Stimulated activated naive CD8-positive, alpha-beta T cell treated with anti-CD3 and anti-CD28 coated beads, Interleukin-15, amount 100 ng/mL, for 72 hours (primary cell): ENCODE results near the gene TNPO3.

Experiments used
- ATAC-seq: fragments of 150-1000 bp; cut with Tn5 transposase; 2 replicates; pipeline ENCODE4 v1.10.0; 2021; ENCODE audit warnings: mild to moderate bottlenecking, moderate library complexity
- DNase-seq, 2 donors: peaks; one replicate each; pipeline ENCODE4 v3.0.0; 2021 to 2022
- H3K27ac Mint-ChIP-seq, 2 donors: one replicate each; pipeline ENCODE4 v1.8.0; 2022; ENCODE audit warnings: mild to moderate bottlenecking in 2 of 2, mixed read lengths in 2 of 2, moderate library complexity in 2 of 2
- H3K27me3 Mint-ChIP-seq: one replicate; pipeline ENCODE4 v1.8.0; 2022; ENCODE audit warnings: mixed read lengths
- H3K4me1 Mint-ChIP-seq: one replicate; pipeline ENCODE4 v1.8.0; 2022; ENCODE audit warnings: mild to moderate bottlenecking, mixed read lengths
- H3K4me3 Mint-ChIP-seq, 2 donors: one replicate each; pipeline ENCODE4 v1.8.0; 2022; ENCODE audit warnings: mild to moderate bottlenecking in 2 of 2, mixed read lengths in 2 of 2, moderate library complexity in 1 of 2
- H3K9me3 Mint-ChIP-seq, 2 donors: one replicate each; pipeline ENCODE4 v1.8.0; 2022; ENCODE audit warnings: mixed read lengths in 2 of 2

Gene TNPO3

DNA sequence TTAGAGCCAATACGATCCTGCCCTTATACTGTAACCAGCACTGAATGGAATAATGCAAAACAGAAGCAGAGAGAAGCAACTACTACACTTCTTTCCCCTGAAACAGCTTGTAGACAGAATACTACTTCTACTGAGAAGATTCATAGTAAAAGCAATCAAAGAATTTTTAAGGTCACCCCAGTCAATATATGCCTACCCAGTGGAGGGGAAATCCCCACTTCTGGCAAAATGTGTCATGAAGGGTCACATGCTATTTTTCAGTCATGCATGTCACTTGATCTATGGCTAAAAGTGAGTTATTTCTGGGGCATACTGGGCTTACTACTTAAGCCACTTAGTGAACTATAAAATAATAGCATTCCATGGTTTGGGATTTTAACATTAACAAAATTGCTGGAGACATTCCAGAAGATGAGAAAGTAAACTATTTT, 91.6 kb downstream of the TNPO3 start:
- peaks cover 41% of the 10 kb centered on the region for H3K4me1 Mint-ChIP-seq
- no peaks in the 10 kb centered on the region for H3K9me3 Mint-ChIP-seq
- H3K27me3 Mint-ChIP-seq: no peaks in the 10 kb centered on the region
- ATAC-seq: peak; percentile 98
- peak; percentile 37 to 66 for DNase-seq
- peak overlapping the region; percentile 53 to 63 for H3K4me3 Mint-ChIP-seq
- H3K27ac Mint-ChIP-seq: peak overlapping the region; percentile 27 to 91

- ATAC-seq (peak; percentile 19), DNase-seq (no peak)
- Mint-ChIP-seq H3K27me3 (no peaks in the 10 kb centered on the region), H3K4me1 (peaks cover 41% of the 10 kb centered on the region), H3K4me3 (peak overlapping the region; percentile 53 to 63), H3K9me3 (no peaks in the 10 kb centered on the region), H3K27ac (peak overlapping the region; percentile 50 to 91)
Observed at GRCh38 chr7:128962899-128963298, 92.0 kb downstream of the TNPO3 start.

- DNase-seq (no peak), ATAC-seq (no peak)
- no peak overlapping the region for H3K27ac Mint-ChIP-seq
- no peak overlapping the region for H3K4me3 Mint-ChIP-seq
- H3K9me3 Mint-ChIP-seq: no peaks in the 10 kb centered on the region
- H3K27me3 Mint-ChIP-seq: no peaks in the 10 kb centered on the region
- H3K4me1 Mint-ChIP-seq: peaks cover 41% of the 10 kb centered on the region
Observed at GRCh38 chr7:128961030-128961659, 93.8 kb downstream of the TNPO3 start.

GRCh38 chr7:128959296-128959695, 95.6 kb downstream of the TNPO3 start:
- Mint-ChIP-seq H3K4me1 (peaks cover 46% of the 10 kb centered on the region), H3K27me3 (no peaks in the 10 kb centered on the region), H3K9me3 (no peaks in the 10 kb centered on the region), H3K27ac (no peak overlapping the region), H3K4me3 (no peak overlapping the region)
- DNase-seq: no peak
- no peak for ATAC-seq

GRCh38 chr7:128955981-128956380, 98.9 kb downstream of the TNPO3 start:
- ATAC-seq (no peak), DNase-seq (no peak)
- Mint-ChIP-seq H3K27ac (no peak overlapping the region), H3K4me3 (no peak overlapping the region), H3K4me1 (peaks cover 17% of the 10 kb centered on the region), H3K9me3 (no peaks in the 10 kb centered on the region), H3K27me3 (no peaks in the 10 kb centered on the region)

- no peak overlapping the region for H3K4me3 Mint-ChIP-seq
- H3K9me3 Mint-ChIP-seq: no peaks in the 10 kb centered on the region
- peaks cover 17% of the 10 kb centered on the region for H3K4me1 Mint-ChIP-seq
- DNase-seq (no peak), ATAC-seq (no peak)
- peak overlapping the region; percentile 47 to 85 for H3K27ac Mint-ChIP-seq
- no peaks in the 10 kb centered on the region for H3K27me3 Mint-ChIP-seq
Observed at GRCh38 chr7:128954830-128955802, 99.8 kb downstream of the TNPO3 start.

DNA sequence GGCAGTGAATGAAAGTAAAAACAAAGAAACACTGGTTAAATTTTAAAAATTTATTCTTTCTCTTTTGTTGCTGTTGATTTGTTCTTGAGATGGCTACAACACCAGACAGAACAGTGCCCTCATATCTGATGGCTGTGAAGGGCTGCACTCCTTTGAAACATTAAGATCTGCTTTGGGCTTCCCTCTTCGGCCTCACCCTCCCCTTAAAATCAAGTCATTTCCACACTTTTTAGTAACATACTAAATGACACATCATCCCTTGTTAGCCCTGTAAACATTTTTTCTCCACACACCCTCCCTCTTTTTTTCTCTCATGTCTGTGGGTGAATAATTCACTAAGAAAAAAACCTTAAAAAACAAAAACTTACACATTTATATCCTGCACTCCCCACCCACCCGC, 100.8 kb downstream of the TNPO3 start:
- Mint-ChIP-seq H3K27ac (no peak overlapping the region), H3K4me3 (no peak overlapping the region)

DNA sequence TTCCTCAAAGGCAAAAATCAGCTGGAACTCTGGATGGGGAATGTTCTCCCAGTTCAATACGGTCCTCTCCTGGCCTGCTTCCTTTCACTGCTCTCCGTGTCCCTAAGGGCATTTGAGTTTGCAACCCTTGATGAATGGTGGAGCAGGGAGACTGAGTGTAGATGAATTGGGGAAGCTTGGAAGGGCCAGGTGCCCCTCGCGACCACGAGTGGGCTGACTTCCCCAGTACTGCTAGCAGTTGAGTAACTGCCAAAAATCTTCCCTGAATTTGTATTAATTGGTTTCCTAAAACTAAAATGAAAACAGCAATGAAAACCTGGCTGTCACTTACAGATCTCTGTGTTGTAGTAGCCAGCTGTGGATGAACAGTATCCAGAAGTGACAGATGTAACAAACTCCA, 103.6 kb downstream of the TNPO3 start:
- Mint-ChIP-seq H3K27ac (no peak overlapping the region), H3K4me3 (no peak overlapping the region), H3K4me1 (peaks cover 4% of the 10 kb centered on the region), H3K9me3 (no peaks in the 10 kb centered on the region), H3K27me3 (no peaks in the 10 kb centered on the region)
- no peak for ATAC-seq
- DNase-seq: no peak

More for the DNA sequence above, 100.8 kb downstream of the TNPO3 start:
- ATAC-seq (no peak), DNase-seq (no peak)
- no peaks in the 10 kb centered on the region for H3K9me3 Mint-ChIP-seq
- peaks cover 8% of the 10 kb centered on the region for H3K4me1 Mint-ChIP-seq
- no peaks in the 10 kb centered on the region for H3K27me3 Mint-ChIP-seq

DNA sequence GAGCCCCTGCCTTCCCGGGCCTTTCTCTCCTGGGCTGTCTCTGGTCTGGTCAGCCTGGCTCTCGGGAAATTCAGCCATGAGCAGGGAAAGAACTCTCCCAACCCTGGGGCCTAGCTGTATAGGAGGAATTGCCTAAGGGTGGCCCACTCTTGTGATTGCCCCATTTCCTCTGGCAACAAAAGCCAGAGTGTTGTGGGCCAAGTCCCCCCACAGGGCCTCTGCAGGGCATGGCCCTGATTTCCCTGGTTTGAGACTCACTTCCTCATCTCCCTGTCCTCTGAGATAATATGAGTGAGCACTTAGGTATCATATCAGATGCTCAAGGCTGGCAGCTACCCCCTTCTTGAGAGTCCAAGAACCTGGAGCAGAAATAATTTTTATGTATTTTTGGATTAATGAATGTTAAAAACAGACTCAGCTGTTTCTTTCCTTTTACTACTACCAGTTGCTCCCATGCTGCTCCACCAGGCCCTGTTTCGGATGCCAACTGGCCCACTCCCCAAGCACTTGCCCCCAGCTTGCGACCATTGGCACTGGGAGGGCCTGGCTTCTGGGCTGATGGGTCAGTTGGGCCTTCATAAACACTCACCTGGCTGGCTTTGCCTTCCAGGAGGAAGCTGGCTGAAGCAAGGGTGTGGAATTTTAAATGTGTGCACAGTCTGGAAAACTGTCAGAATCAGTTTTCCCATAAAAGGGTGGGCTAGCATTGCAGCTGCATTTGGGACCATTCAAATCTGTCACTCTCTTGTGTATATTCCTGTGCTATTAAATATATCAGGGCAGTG, 105.7 kb downstream of the TNPO3 start:
- Mint-ChIP-seq H3K4me1 (no peaks in the 10 kb centered on the region), H3K9me3 (no peaks in the 10 kb centered on the region), H3K4me3 (no peak overlapping the region), H3K27ac (no peak overlapping the region), H3K27me3 (no peaks in the 10 kb centered on the region)
- no peak for DNase-seq
- no peak for ATAC-seq

GRCh38 chr7:128948312-128948973, 106.5 kb downstream of the TNPO3 start:
- peak overlapping the region in 1 of 2 donors; percentile 91 for H3K27ac Mint-ChIP-seq
- no peaks in the 10 kb centered on the region for H3K9me3 Mint-ChIP-seq
- ATAC-seq: peak; percentile 15
- H3K4me1 Mint-ChIP-seq: no peaks in the 10 kb centered on the region
- no peak for DNase-seq
- no peak overlapping the region for H3K4me3 Mint-ChIP-seq
- no peaks in the 10 kb centered on the region for H3K27me3 Mint-ChIP-seq

- DNase-seq (no peak), ATAC-seq (no peak)
- peak overlapping the region in 1 of 2 donors; percentile 91 for H3K27ac Mint-ChIP-seq
- no peaks in the 10 kb centered on the region for H3K9me3 Mint-ChIP-seq
- no peaks in the 10 kb centered on the region for H3K4me1 Mint-ChIP-seq
- H3K4me3 Mint-ChIP-seq: no peak overlapping the region
- no peaks in the 10 kb centered on the region for H3K27me3 Mint-ChIP-seq
Observed at GRCh38 chr7:128947854-128948253, 107.1 kb downstream of the TNPO3 start.

DNA sequence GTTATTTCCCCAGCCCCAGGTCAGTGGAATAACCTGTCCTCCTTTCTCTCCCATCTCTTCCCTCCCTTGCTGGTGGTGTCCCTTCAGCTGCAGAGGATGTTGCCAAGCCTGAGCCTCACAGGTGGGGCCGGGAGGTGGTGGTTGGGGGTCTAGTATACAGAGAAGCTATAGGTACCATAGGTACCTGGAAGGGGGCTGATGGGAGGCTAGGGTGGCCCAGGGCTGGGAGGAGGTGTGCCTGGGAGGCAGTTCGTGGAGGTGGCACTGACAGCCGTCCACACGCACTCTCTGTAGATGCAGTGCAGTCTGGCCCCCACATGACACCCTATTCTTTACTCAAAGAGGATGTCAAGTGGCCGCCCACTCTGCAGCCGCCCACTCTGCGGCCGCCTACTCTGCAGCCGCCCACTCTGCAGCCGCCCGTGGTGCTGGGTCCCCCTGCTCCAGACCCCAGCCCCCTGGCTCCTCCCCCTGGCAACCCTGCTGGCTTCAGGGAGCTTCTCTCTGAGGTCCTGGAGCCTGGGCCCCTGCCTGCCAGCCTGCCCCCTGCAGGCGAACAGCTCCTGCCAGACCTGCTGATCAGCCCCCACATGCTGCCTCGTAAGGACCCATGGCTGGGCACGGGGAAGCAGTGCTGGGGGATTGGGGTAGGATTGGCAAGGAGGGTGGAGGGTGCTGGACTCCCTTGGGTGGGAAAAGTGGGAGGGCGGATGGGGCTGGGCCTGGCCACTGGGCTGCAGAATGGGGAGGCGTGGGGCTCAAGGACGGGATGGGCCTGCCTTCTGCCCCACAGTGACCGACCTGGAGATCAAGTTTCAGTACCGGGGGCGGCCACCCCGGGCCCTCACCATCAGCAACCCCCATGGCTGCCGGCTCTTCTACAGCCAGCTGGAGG, 107.7 kb downstream of the TNPO3 start:
- no peaks in the 10 kb centered on the region for H3K9me3 Mint-ChIP-seq
- no peaks in the 10 kb centered on the region for H3K4me1 Mint-ChIP-seq
- H3K27ac Mint-ChIP-seq: peak overlapping the region; percentile 27 to 64
- ATAC-seq (peak; percentile 40), DNase-seq (peak in 1 of 2 donors; percentile 25)
- H3K4me3 Mint-ChIP-seq: no peak overlapping the region
- H3K27me3 Mint-ChIP-seq: no peaks in the 10 kb centered on the region

DNA sequence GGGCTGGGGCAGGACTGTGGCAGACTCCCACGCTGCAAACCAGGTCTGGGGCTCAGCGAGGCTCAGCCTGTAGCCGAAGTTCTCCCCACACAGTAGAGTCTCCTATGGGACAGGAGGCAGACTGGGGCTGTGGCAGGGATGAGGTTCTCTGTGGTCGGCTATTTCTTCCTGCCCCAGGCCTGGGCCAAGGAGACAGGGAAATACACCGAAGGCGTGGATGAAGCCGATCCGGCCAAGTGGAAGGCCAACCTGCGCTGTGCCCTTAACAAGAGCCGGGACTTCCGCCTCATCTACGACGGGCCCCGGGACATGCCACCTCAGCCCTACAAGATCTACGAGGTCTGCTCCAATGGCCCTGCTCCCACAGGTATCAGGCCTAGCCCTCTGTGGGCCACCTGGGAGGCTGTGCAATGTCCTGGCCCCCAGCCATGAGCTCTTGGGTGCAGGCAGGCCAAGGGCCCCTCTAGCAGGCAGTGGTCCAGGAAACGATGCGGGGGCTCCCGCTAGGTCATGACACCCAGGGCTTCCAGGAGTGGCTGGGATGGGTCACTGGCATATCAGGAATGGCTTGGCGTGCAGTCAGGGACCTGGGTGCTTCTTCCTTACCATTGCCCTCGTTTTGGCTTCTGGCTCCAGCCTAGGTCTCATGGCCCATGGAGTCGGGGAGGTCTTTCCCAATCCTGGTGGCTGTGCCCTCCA, 109.1 kb downstream of the TNPO3 start:
- DNase-seq: no peak
- ATAC-seq: no peak
- H3K4me3 Mint-ChIP-seq: no peak overlapping the region
- no peaks in the 10 kb centered on the region for H3K9me3 Mint-ChIP-seq
- peaks cover 7% of the 10 kb centered on the region for H3K4me1 Mint-ChIP-seq
- H3K27me3 Mint-ChIP-seq: peaks cover 9% of the 10 kb centered on the region
- H3K27ac Mint-ChIP-seq: no peak overlapping the region
